Fibroblast of peridontal ligament (primary cell): ENCODE measurements around the gene PARP16.
A peak's percentile ranks its signal among the peaks of the same experiment; 100 is the strongest.

ENCODE experiments used
- DNase-seq: peaks from one replicate; pipeline ENCODE4 v3.0.0-alpha.2; 2010; ENCODE audit errors: extremely low read depth

The PARP16 gene

GRCh38 chr15:65275728-65276126 is 11.0 kb downstream of the PARP16 start:
- DNase-seq: no peak

GRCh38 chr15:65275104-65275727 is 11.5 kb downstream of the PARP16 start:
- DNase-seq: no peak

GRCh38 chr15:65270811-65271545 is 15.7 kb downstream of the PARP16 start:
- peak; percentile 85 for DNase-seq

- DNase-seq: no peak
Measured at GRCh38 chr15:65268411-65268810, 18.3 kb downstream of the PARP16 start.

- no peak for DNase-seq
Measured at GRCh38 chr15:65266469-65266868, 20.2 kb downstream of the PARP16 start.

GRCh38 chr15:65264863-65265430 is 21.7 kb downstream of the PARP16 start:
- no peak for DNase-seq

- peak; percentile 18 for DNase-seq
Measured at GRCh38 chr15:65263313-65263712, 23.4 kb downstream of the PARP16 start.

- DNase-seq: no peak
Measured at GRCh38 chr15:65260968-65261367, 25.7 kb downstream of the PARP16 start.

GRCh38 chr15:65259367-65259797 is 27.3 kb downstream of the PARP16 start:
- no peak for DNase-seq

GRCh38 chr15:65258375-65259262 is 28.1 kb downstream of the PARP16 start:
- DNase-seq: no peak

- no peak for DNase-seq
Measured at GRCh38 chr15:65255486-65256140, 31.1 kb downstream of the PARP16 start.

- DNase-seq: no peak
Measured at GRCh38 chr15:65254758-65255157, 31.9 kb downstream of the PARP16 start.

- DNase-seq: no peak
Measured at GRCh38 chr15:65254356-65254755, 32.3 kb downstream of the PARP16 start.

GRCh38 chr15:65249641-65250040 is 37.0 kb downstream of the PARP16 start:
- DNase-seq: no peak

GRCh38 chr15:65248511-65249255 is 38.0 kb downstream of the PARP16 start:
- DNase-seq: no peak

- DNase-seq: no peak
Measured at GRCh38 chr15:65246939-65247338, 39.7 kb downstream of the PARP16 start.

GRCh38 chr15:65246026-65246714 is 40.5 kb downstream of the PARP16 start:
- DNase-seq: no peak

- DNase-seq: peak; percentile 67
Measured at GRCh38 chr15:65245096-65245856, 41.4 kb downstream of the PARP16 start.

GRCh38 chr15:65244638-65245037 is 42.0 kb downstream of the PARP16 start:
- no peak for DNase-seq
